Heart right ventricle (tissue), 16 donors: ENCODE data around the gene TMEM255B. TPM values are rescaled to one million over a fixed set of nuclear protein-coding genes. Genes with fewer than 3 reads are reported as not detected.

Experiments used
- ATAC-seq, 8 donors: fragments of 200-7000 bp; cut with Tn5 transposase; one replicate each; pipeline ENCODE4 v1.9.1; 2020; ENCODE audit warnings: mild to moderate bottlenecking in 8 of 8, moderate library complexity in 8 of 8, moderate number of reproducible peaks in 1 of 8
- DNase-seq, 2 donors: peaks; one replicate each; pipeline ENCODE4 v3.0.0-alpha.2; 2020
- H3K27ac ChIP-seq, 10 donors: fragments of 200-600 bp; sonication (generic) in 2 of 10; one replicate each; pipeline versions ENCODE4 v1.5.0 to v1.8.0; 2020 to 2022; ENCODE audit warnings: mild to moderate bottlenecking in 3 of 10
- H3K27me3 ChIP-seq, 7 donors: fragments of 200-600 bp; one replicate each; pipeline ENCODE4 v1.8.0; 2021 to 2022; ENCODE audit warnings: mild to moderate bottlenecking in 2 of 7
- H3K36me3 ChIP-seq, 9 donors: fragments of 200-600 bp; sonication (generic) in 1 of 9; one replicate each; pipeline versions ENCODE4 v1.5.0 to v1.8.0; 2020 to 2022; ENCODE audit warnings: mild to moderate bottlenecking in 2 of 9
- H3K4me1 ChIP-seq, 9 donors: fragments of 200-600 bp; sonication (generic) in 1 of 9; one replicate each; pipeline versions ENCODE4 v1.5.0 to v1.8.0; 2020 to 2022; ENCODE audit warnings: mild to moderate bottlenecking in 4 of 9
- H3K4me3 ChIP-seq, 10 donors: fragments of 200-600 bp; sonication (generic) in 2 of 10; one replicate each; pipeline versions ENCODE4 v1.5.0 to v1.8.0; 2020 to 2022; ENCODE audit warnings: mild to moderate bottlenecking in 7 of 10, moderate library complexity in 2 of 10
- H3K9me3 ChIP-seq, 11 donors: fragments of 200-600 bp in 10 of 11; sonication (generic) in 2 of 11; one replicate each; pipeline versions ENCODE4 v1.5.0 to v1.8.0; 2013 to 2022; ENCODE audit warnings: mild to moderate bottlenecking in 2 of 11, control low read depth in 1 of 11, moderate library complexity in 1 of 11
- CTCF ChIP-seq, 9 donors: fragments of 200-600 bp; sonication (generic) in 2 of 9; IDR thresholded peaks; one replicate each; pipeline versions ENCODE4 v1.5.0 to v1.8.0; 2021 to 2022; ENCODE audit warnings: antibody characterized with exemption in 9 of 9, mild to moderate bottlenecking in 5 of 9, moderate library complexity in 1 of 9
- WGBS, 2 donors: extraction: QIAGEN DNeasy Blood & Tissue Kit; methylation state at CpG; one replicate each; pipeline ENCODE4 v1.1.7; 2013; ENCODE audit warnings: inconsistent platforms in 1 of 2; 5-methylcytosine and 5-hydroxymethylcytosine counted together
- intact Hi-C, 10 donors: fragments of 100-400 bp; cut with DNase I; formaldehyde crosslinking; loops; one replicate each; pipeline versions ENCODE4 v1.11.1 to v1.14.2; 2022
- polyA plus RNA-seq, 2 donors: library from polyadenylated mRNA; stranded (reverse); fragments of 200-250 nt; gene quantifications; one replicate each; pipeline ENCODE4 v1.2.3, GENCODE V29; 2013
- total RNA-seq, 10 donors: library from RNA; stranded (reverse); fragmentation: NEBNext Ultra II Directional in 3 of 10; extraction: Animal tissue kit (Norgen Biotek cat#: 25700) in 3 of 10; gene quantifications; one replicate each; pipeline versions ENCODE4 v1.2.1 to v1.2.4, GENCODE V29; 2021 to 2023
- donor health status: Arrhythmogenic right ventricular cardiomyopathy.
- donor health status: ischemic (EF 13 %, LVEDD 7.1; RV severe dilation, severe dysfunction).
- donor health status: healthy with polysubstance abuse.
- donor health status: DM: no; HTN: yes; CAD: no.
- donor health status: DM: no; HTN: no; CAD: no.
- donor health status: ischemic (EF 25% LVEDD 6.9; RV normal size, moderate dysfunction).
- donor health status: ischemic (EF 25% LVEDD 5.7; RV mildly dilated, moderate dysfunction).
- donor health status: healthy.
- donor health status: DM: yes; HTN: yes; CAD: no.
- donor health status: Ischemic cardiomyopathy.
- donor health status: ischemic (EF 35%, LVEDD 5.7; RV mildly dilated, moderate dysfunction).
- donor health status: nonischemic (EF 11% LVEDD 7.7; RV severe dilation, severe dysfunction).
- donor health status: DM: yes; HTN: yes; CAD: no.
- donor health status: PGD.
- donor health status: ischemic (EF 29% LVEDD 5.4; RV normal size, mild dysfunction).
- donor health status: nonischemic (EF 23%, LVEDD 6.1; RV moderate dilation, normal function).

The TMEM255B gene
- total and polyA plus RNA-seq, 12 donors, result 2.4 to 12.9 (median 6.3) TPM

GRCh38 chr13:113808058-113808834, 49.2 kb downstream of the TMEM255B start:
- no peak for ATAC-seq
- Histone ChIP-seq H3K27ac (no peak overlapping the region), H3K9me3 (peaks cover 0 to 20% (median 3%) of the 10 kb centered on the region in 11 donors), H3K27me3 (no peaks in the 10 kb centered on the region), H3K4me3 (no peak overlapping the region), H3K4me1 (peaks cover 0 to 2% (median 0%) of the 10 kb centered on the region in 9 donors), H3K36me3 (peaks cover 0 to 13% (median 0%) of the 10 kb centered on the region in 9 donors)
- 84 to 86% methylated on average over 12 of the region's 12 CpGs for WGBS, 2 donors
- no peak for DNase-seq
- intact Hi-C loops, result no loop called here
- TF ChIP-seq CTCF (IDR thresholded peaks at IDR 0.05), result no peak

- Histone ChIP-seq H3K27ac (no peak overlapping the region), H3K9me3 (peaks cover 0 to 20% (median 3%) of the 10 kb centered on the region in 11 donors), H3K27me3 (no peaks in the 10 kb centered on the region), H3K4me3 (no peak overlapping the region), H3K4me1 (peaks cover 0 to 15% (median 10%) of the 10 kb centered on the region in 9 donors), H3K36me3 (peaks cover 0 to 13% (median 0%) of the 10 kb centered on the region in 9 donors)
- ATAC-seq, result no peak
- no peak for TF ChIP-seq CTCF (IDR thresholded peaks at IDR 0.05)
- 52 to 73% methylated on average over 2 of the region's 2 CpGs for WGBS, 2 donors
- DNase-seq, result no peak
- intact Hi-C loops, result loop anchor here in 2 of 10 donors (2.0 to 5.0 kb wide), 2 partner anchors 97 to 417 kb away; no protein-coding TSS in a partner anchor
These were observed 50.9 kb downstream of the TMEM255B start for GRCh38 chr13:113809934-113810333.

- Histone ChIP-seq H3K4me3 (no peak overlapping the region), H3K36me3 (peaks cover 0 to 12% (median 0%) of the 10 kb centered on the region in 9 donors), H3K4me1 (peaks cover 0 to 16% (median 10%) of the 10 kb centered on the region in 9 donors), H3K27ac (no peak overlapping the region), H3K9me3 (peaks cover 0 to 20% (median 3%) of the 10 kb centered on the region in 11 donors), H3K27me3 (no peaks in the 10 kb centered on the region)
- DNase-seq, result no peak
- no peak for ATAC-seq
- 95 to 96% methylated on average over 14 of the region's 14 CpGs for whole genome bisulfite sequencing, 2 donors
- no peak for TF ChIP-seq CTCF (IDR thresholded peaks at IDR 0.05)
- intact Hi-C loops, result loop anchor here in 2 of 10 donors (2.0 to 5.0 kb wide), 2 partner anchors 96 to 417 kb away; no protein-coding TSS in a partner anchor
These were observed 51.6 kb downstream of the TMEM255B start for GRCh38 chr13:113810640-113811039.

- TF ChIP-seq CTCF (IDR thresholded peaks at IDR 0.05), result no peak
- H3K4me1 ChIP-seq, result peaks cover 0 to 22% (median 12%) of the 10 kb centered on the region in 9 donors
- peaks cover 0 to 20% (median 3%) of the 10 kb centered on the region in 11 donors for H3K9me3 ChIP-seq
- ATAC-seq (no peak), DNase-seq (no peak)
- H3K36me3 ChIP-seq, result peaks cover 0 to 10% (median 0%) of the 10 kb centered on the region in 9 donors
- intact Hi-C loops, result loop anchor here in 2 of 10 donors (2.0 to 5.0 kb wide), 2 partner anchors 95 to 416 kb away; no protein-coding TSS in a partner anchor
- 88 to 89% methylated on average over 28 to 30 of the region's 30 CpGs for WGBS, 2 donors
- H3K4me3 ChIP-seq, result no peak overlapping the region
- no peaks in the 10 kb centered on the region for H3K27me3 ChIP-seq
- H3K27ac ChIP-seq, result no peak overlapping the region
These were observed 52.3 kb downstream of the TMEM255B start for GRCh38 chr13:113811081-113811928.
